Endothelial cell of hepatic sinusoid (primary cell): ENCODE data around the gene MPPED2.
"Not testable (repeated sequence)": the region's sequence is repeated elsewhere in the genome, so short reads cannot be mapped to it uniquely, and the experiment has no call there.

Experiments
- in situ Hi-C: cut with HindIII; loops from 2 replicates; pipeline ENCODE4 v1.10.0; 2017; ENCODE audit warnings: low sequenced_read_pairs

Gene MPPED2

DNA sequence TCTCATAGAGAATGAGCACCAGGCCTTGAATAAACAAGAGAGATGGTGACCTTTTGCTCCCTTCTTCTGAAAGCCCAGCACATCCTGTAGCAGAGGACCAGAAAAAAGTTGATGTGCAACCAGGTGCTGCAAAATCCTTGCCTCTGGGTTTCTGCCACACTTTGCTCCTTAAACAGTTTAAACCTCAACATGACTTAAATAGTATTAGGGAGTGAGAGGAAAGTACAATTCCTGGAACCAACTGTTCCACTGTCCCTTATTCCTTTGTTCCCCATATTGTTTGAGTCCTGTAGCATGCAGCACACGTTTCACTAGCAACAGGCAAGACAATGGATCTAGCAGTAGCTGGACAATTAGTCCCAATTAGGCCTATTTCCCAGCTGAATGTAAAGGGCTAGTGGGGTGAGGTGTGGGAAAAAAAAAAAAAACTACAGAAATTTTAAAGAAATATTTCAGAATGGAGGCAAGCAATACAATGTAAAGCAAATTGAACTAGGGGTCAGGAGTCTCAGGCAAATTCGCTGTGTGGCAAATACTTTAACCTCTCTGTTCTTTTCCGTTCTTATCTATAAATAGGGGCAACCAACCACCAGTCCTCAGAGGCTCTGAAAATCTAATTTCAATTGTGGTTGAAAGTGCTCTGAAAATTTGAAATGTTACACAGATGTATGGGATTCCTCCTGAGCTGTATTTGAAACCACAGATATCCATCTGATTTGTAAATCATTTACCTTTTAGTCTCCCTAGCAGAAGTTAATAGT is 6.6 kb downstream of the MPPED2 start:
- in situ Hi-C loops, result no loop called here

DNA sequence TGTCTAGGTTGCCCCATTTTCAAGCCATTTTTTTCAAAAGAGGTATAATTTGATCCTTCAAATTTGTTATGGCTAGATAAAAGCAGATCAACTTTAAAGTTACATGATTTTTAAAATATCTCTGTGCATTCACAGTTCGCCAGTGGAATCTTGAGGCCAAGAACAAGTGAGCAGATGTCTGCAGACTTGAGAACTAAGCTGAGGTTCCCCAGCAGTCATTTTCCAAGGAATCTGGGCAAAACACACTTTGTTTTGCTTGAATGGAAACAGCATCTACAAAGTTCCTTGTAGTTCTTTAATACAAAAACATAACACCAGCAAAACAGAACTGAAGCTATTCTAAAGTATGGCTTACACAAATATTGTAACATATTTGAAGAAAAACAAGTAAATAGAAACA is 7.7 kb downstream of the MPPED2 start:
- in situ Hi-C loops, result no loop called here

DNA sequence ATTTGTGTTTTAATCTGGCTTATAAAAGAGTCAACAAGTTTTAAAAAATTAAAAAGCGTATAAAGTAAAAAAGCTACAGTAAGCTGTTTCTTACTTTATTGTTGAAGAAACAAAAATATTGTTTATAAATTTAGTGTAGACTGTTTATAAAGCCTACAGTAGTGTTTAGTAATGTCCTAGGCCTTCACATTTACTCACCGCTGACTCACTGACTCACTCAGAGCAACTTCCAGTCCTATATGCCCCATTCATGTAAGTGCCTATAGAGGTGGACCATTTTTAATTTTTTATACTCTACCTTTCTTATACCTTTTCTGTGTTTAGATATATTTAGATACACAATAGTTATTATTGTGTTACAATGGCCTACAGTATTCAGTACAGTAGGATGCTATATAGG is 12.2 kb downstream of the MPPED2 start:
- in situ Hi-C loops, result no loop called here

DNA sequence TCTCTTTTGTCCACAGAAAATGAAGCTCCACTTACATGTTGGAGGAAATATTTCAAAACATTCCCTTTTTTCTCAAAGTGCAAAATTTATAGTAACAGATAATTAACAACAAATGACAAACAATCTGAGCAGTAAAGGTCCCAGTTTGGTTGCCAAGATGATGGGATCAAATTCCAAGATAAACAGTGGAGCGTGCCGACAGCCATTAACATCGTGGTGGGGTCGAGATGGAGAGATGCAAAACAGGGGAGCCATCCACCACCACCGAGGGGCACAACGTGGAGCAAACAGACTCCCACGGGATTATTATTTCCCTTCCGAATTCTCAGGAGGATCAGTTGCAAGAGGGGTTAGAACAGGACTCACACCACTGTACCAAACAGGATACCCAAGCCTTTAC is 17.2 kb downstream of the MPPED2 start:
- in situ Hi-C loops, result no loop called here

DNA sequence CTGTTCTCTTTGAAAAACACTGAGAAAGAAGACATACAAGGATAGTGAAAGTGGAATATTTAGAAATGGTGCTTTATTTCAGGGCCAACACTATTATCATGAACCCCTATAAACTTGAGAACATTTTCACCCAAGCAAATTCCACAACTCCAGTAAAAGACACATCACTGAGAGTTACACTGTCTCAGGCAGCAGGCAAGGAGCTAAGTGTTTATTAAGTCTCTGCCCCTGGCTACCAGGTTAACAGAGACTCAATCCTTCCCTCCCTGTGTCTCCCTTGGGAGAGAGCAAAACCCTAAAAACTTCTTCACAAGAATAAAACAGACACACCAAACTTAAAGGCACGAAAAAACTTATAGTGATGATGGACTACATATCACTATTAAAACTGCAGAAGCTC is 18.5 kb downstream of the MPPED2 start:
- in situ Hi-C loops, result no loop called here

DNA sequence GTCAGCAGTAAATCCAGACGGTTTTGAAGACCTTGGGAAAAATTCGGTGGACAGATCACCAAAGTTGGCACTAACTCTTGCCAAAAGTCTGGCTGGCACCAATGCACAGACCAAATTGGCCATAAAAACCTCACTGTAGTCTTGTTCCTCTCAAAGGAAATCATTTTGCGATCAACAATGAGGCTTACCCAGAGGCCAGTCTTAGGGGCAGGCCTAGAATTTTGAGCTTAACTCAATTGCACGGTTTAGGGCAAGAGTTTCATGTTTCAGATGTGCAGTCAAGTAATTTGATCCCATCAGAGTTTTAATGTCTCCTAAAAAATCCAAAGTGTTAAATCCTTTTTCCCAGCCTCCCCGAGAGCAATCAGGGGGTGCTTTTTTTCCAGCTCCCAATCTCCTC is 19.0 kb downstream of the MPPED2 start:
- in situ Hi-C loops, result no loop called here

DNA sequence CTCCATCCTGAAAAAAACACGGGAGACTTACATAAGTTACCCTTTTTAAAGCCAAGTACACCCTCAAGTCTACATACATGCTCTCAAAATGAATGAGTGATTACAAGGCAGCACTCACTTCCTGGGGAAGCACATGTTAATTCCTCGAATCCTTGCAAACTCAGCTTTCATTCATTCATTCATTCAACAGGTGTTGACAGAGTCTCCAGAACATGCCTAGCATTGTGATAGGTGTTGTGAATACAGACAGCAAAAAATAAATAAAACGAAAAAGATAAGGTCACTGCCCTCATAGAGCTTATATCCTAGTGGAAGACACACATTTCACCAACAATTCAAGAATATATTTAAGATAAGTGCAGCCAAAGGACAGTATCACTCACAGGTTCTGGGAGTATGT is 19.7 kb downstream of the MPPED2 start:
- in situ Hi-C loops, result no loop called here

DNA sequence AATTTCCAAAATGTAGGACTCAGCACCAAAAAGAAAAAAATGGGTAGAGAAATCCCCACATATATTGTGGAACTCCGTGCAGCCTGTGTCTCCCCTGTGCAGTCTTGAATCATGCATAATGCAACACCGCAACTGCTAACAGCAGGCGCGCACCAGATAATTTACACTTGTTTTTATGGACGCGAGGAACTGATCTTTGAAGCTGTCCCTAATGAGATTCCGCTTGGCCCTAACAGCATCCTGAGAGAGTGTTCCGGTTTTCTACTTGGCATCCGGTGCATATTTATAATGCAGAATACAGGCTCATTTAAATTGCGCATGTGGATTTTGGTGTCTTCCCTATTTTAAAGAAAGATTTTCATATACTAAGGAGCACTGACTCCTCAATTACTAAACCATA is 21.1 kb downstream of the MPPED2 start:
- in situ Hi-C loops, result no loop called here

DNA sequence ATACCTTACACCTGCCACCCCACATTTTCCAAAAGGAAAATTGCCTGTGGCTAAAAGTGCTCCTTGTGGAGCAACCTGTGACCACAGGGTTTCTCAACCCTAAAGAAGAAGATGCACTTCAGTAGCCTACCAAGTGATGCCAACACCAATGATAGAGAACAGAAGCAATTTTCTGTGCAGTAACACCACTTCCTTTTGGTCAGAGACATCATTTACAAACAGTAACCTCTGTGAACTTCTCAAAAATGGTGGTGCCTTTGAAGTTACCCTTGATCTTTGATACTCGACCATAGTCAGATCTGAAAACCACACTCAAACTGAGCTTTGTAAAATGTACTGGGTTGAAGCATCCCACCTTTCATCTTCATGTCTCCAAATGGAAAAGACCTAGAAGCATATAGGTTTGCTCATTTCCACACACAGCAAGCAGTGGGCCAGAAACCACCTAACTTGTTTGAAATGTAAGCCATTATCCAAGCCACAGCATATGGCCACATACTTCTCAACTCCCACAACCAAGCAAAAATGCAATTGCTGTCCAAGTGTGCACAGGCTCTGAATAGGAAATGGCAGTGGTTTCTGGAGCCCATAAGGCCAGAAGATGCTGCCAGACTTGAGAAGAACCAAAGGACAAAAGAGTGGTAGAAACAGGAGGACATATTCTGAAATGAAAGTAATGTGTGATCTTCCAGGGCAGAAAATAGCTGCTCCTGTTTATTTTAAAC is 24.3 kb downstream of the MPPED2 start:
- in situ Hi-C loops, result no loop called here

DNA sequence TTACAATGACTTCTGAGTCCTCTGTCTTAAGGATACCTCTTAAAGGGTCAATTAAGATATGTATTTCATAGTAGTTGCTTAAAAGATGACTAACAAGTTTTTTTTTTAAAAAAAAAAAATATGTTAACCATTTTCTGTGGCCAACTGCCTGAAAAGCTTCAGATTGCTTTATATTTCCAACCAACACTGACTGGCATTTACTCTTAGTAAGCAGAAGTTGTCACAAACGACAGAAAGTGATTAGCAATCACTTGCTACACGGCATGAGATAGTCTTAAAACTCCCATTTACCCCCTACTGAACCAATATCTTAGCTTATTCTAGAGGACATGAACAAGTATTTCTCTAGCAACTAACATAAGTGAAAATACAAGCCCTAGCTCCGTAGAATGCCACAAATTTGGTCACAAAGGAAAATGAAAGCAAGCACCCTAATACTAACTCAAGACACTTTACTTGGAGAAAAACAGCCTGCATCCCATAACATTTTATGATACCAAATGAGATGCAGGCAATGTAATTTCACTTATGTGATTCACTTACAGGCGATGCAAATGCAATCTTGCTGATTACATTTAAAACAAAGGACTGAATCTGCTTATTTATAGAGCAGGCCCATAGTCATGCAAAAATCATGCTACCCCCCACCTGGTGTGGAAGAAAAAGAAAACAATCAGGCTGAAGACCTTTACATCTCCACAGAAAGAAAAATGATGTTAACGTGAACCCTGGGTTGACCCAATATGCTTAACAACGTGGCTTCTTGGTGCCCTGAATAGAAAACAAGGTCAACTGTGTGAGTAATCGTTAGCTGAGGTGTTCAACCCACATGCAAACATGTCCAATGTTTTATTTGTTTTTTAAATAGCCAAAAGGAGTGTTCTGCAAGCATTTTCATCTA is 25.7 kb downstream of the MPPED2 start:
- in situ Hi-C loops, result no loop called here

DNA sequence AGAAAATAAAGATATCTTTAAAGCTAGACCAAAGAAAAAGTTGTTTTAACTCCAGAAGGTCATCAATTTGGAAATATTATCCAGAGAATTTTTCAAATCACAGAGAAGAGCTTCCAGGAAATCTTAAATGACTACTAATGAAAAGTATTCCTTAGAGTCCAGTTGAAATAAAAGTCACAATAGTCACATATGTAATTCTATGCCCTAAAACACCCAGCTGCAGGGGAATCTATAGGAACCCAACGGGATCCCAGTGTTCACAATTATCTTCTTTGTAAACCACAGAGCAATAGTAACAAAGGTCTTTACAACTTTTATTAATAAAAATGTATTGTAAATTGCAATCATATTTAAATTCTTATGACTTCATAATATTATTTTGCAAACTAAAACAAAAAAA is 27.1 kb downstream of the MPPED2 start:
- in situ Hi-C loops, result no loop called here

DNA sequence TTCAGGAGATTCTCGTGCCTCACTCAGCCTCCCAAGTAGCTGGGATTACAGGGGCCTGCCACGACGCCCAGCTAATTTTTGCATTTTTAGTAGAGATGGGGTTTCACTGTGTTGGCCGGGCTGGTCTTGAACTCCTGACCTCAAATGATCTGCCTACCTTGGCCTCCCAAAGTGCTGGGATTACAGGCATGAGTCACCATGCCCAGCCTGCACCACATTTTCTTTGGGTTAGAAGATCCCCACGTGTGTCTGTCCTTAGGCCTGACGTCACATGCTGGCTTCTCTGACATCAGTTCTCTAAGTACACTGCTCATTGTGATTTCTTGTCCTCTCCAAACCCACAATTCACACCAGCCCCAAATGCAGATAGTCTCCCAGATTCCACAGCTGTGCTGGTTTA is 31.6 kb downstream of the MPPED2 start:
- in situ Hi-C loops, result not testable (repeated sequence)

DNA sequence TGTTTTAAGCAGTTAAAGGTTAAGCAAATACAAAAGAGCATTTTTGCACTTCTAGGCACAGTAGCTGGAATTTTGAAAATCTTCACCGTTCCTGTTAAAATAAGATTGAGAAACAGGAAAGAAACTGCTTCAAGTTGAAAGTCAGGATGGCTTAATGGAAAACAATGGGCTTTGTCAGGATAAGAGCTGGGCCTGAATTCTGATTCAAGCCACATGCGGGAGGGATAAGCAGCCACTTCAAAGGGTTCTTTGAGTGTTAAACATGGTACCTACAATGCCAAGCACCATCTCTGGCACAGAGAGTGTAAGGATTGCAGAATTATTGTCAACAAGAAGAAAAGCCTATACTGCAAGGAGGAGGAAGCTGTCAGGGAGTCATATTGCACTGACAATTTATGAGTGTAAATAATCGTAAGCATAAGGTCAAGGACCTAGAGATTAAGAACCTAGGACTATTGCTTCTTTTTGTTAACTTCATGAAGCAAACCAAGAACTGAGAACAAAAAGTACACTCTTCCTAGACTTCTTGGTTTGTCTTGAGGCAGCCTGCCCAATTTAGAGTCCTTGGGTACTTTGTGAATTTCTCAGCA is 32.5 kb downstream of the MPPED2 start:
- in situ Hi-C loops, result no loop called here

DNA sequence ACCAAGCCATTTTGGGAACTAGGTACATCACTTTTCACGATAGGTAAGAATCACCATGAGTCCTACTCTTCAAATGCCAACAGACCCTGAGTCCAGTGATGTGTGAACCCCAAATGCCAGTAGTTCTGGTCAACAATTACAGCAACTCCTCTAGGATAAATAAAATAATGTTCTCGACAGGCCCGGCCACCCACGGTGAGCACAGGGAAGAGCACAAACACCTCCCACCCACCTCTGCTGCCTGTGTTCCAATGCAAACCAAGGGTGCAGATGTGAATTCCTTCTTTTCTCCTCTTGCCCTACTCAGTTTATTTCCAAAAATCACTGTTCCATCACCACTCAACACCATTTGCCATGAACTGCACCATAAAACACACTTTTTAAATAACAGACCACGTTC is 33.3 kb downstream of the MPPED2 start:
- in situ Hi-C loops, result no loop called here

DNA sequence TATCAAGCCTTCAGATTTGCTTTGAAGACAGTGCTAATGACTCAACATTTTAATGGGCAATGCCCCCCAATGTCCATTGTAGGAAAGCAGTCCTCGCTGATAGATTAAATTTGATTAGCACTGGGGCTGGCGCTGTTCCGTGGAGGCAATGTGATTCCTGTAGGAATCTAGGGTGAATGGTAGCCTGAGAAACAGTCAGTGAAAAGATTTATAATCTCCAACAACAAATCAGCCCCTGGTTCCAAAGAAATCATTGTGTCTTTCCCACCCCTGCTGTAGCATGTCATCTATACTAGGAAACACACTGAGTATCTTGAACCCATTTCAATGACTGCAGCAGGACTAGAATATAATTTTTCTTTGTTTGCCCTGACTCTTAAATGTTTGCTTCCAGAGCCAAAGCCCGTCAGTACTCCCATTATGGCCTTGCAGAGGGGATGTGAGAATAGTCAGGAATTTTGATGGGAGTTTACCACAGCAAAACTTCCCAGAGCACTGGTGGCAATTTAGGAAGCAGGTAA is 36.1 kb downstream of the MPPED2 start:
- in situ Hi-C loops, result no loop called here

DNA sequence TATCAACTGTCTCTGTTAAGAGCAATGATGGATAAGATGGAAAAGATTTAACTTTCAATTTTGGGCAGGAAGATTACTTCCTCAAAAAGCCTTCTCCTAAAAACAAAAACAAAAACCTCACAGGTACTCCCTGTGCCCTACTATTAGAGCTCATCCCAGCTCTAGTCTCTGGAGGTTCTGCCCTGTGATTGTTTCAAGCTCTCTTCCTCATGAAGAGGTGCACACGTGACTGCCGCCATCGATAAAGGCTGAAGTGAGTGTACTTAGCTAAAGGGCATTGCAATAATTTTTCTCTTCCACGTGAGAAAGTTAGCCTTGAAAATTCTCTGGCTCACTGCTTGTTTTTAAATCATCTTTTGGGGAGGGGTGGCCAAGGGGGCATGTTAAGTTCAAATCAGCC is 36.6 kb downstream of the MPPED2 start:
- in situ Hi-C loops, result no loop called here

DNA sequence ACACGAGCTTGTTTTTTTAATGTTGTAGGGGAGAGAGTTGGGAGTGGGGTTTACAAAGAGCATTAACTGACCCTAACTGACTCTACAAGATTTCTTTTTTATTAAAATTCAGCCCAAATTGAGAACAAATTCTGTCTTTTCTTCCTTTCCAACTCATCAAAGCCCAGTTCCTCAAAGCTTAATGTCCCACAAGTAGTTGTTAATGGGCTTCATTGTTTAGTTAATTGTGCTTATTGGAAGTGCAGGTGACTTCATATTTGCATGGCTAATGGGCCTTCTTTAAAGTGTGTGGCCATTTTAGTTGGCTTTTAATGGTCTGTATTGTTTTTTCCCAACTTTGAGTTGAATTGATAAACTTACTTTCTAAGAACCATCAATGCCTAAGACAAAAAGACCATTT is 39.8 kb downstream of the MPPED2 start:
- in situ Hi-C loops, result no loop called here

DNA sequence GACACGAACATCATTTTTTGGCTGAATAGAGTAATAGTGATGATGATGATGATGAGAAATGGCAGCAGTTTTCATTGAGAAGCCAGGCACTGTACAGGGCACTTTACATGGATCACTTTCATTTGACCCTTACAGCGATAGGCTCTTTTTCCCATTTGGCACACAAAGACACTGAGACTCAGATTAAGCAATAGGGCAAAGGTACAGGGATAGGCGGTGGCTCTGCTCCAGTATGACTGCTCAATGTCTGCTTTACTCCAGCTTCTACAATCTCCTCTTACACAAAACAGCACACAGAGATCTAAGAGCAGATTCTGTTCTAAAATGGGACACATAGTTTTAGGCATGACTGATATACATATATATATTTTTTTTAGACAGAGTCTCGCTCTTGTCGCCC is 40.6 kb downstream of the MPPED2 start:
- in situ Hi-C loops, result no loop called here

DNA sequence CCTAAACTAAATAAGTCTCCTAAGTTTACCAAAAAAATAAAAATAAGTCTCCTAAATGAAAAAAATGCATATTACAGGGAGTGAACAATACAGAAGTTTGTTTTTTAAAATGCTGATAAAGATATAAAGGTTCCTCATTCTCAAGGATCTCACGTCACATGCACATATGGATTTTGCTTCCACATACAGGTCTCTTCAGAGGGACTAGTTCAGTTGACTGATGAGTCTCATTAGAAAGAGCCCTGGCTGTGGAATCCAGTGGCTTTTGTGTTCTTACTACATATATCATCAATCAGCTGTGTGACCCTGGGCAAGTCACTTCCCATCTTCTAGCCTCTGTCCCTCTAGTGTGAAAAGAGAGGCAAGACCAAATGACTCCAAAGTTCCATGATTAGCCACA is 43.1 kb downstream of the MPPED2 start:
- in situ Hi-C loops, result no loop called here

DNA sequence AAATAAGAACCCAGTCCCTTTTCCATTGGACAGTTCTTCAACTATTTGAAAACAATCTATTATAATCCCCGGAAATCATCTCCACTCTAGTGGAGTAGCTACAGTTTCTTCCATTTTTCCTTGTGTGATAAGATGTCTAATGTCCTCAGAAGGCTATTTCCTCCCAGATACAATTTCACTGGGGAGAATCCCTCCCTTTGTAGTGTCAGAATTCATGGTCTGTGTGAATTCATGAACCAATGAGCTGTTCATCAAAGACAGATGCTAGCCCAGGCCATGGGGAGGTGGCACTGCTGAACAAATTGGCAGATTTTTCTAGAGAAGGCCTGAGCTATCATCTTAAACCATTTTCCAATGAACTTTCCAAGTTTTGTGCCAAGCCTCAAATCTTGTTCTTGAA is 45.4 kb downstream of the MPPED2 start:
- in situ Hi-C loops, result no loop called here

DNA sequence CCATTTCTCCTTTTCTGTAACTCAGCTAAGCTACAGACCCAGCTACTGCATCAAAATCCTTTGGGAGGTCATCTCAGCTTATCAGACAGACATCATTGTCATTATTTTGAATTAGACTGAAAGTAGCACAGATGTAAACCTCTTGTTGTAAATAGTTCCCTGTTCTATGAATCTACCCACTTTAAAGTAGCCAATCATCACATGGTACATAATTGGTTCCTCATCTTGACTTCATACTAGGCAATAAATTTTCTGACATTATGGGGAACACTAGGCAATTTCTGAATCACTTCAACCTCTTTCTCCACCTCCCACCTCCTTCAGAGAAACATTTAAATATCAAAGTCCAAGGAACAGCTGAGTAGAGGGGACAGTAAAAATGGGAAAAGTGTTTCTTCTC is 47.9 kb downstream of the MPPED2 start:
- in situ Hi-C loops, result no loop called here
